ENCODE data around the gene COL20A1.
"Not testable (repeated sequence)": the region's sequence is repeated elsewhere in the genome, so short reads cannot be mapped to it uniquely, and the experiment has no call there.

COL20A1 gene

DNA sequence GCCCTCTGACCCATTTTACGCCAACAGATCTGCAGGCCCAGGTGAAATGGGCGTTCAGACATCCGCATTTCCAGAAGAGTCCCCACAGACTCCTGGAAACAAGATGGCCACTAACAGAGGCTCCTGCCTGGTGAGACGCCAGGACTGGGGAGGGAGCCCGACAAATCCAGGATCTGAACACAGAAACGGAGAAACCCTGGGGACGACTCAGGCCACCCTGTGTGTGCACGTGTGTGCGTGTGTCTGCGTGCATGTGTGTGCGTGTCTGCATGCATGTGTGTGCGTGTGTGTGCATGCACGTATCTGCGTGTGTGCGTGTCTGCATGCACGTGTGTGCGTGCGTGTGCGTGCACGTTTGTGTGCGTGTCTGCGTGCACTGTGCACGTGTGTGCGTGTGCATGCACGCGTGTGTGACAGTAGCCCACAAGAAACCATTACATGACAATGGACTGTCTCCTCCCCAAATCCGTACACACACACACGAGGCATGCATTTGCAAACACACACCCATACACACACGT is 43.3 kb downstream of the COL20A1 start:
- no peak for DNase-seq

DNA sequence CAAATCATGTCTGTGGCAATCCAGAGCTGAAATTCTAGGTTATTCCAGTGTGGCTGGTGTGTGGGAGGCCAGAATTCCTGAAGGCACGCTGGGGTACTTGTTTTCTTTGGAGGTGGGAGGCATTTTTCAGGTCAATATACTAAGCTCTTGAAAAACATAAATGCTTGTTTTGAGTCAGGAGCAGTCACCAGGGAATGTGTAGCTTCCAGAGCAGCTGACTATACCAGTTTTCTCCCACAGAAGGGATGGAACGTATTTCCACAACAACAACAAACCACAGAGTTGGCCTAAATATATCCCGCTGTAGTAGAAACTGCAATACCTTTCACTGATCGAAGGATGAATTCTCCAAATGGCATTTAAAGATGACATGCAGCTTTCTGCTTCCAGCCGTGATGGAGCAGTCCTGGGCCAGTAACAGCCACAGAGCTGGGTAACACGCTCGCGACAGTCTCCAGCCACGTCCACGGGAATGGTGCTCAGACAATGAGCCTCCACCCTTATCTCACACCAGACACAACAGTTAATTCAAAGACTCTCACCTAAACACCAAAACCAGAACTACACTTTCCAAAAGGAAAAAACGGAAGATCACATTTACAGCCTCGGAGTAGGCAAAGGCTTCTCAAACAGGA is 44.9 kb downstream of the COL20A1 start:
- no peak for DNase-seq

DNA sequence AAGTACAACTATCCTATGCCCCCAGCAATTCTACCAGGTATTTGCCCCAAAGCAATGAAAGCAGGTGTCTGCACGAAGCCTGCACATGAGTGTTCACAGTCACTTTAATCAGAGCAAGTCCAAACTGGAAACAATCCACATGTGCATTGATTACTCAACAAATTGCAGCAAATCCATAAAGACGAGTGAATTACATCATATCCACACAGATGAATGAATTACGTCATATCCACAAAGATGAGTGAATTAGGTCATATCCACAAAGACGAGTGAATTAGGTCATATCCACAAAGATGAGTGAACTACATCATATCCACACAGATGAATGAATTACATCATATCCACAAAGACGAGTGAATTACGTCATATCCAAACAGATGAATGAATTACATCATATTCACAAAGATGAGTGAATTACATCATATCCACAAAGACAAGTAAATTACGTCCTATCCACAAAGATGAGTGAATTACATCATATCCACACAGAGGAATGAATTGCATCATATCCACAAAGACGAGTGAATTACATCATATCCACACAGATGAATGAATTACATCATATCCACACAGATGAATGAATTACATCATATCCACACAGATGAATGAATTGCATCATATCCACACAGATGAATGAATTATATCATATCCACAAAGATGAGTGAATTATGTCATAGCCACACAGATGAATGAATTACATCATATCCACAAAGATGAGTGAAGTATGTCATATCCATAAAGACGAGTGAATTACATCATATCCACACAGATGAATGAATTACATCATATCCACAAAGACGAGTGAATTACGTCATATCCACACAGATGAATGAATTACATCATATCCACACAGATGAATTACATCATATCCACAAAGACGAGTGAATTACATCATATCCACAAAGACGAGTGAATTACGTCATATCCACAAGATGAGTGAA is 46.4 kb downstream of the COL20A1 start:
- DNase-seq: not testable (repeated sequence)

DNA sequence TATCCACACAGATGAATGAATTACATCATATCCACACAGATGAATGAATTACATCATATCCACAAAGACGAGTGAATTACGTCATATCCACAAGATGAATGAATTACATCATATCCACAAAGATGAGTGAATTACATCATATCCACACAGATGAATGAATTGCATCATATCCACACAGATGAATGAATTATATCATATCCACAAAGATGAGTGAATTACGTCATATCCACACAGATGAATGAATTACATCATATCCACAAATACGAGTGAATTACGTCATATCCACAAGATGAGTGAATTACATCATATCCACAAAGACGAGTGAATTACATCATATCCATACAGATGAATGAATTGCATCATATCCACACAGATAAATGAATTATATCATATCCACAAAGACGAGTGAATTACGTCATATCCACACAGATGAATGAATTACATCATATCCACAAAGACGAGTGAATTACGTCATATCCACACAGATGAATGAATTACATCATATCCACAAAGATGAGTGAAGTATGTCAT is 47.2 kb downstream of the COL20A1 start:
- DNase-seq: not testable (repeated sequence)

DNA sequence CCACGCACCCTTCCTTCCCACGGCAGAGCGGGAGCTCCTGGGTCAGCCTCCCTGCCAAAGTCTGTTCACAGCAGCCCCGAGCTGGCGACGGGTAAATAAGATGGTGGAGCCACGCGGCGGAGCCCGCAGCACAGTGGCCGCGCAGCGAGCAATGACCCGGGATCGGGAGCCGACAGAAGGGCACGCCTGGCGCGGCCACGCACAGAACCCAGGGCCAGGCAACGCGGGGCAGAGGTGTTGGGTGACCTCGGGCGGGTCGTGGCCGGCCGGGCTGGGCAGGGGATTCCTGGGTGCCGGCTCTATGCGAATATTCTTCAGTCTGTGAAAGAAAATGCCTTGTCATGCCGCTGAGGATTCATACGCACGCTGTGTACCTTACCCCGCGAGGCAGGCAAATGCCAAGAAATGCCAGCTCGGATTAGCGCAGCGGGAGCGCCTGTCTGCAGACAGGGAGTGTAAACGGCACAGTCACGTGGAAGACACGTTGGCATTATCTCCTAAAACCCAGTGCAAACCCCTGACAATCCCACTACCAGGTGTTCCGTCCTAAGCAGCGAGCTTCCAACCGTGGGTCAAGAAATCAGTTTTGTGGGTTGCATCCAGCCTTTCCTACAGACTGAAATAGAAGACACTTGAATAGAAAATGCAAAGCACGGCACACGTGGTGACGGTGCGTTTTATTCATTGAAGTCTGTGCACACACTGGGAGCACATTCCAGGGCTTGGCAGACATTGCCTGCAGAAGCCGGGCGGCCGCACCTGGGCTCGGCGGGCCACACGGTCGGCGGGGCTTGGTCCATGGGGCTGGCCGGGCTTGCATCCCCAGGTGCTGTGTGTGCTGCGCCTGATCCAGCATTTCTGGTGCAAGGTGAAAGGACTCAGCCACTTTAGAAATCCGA is 49.8 kb downstream of the COL20A1 start:
- no peak for DNase-seq

DNA sequence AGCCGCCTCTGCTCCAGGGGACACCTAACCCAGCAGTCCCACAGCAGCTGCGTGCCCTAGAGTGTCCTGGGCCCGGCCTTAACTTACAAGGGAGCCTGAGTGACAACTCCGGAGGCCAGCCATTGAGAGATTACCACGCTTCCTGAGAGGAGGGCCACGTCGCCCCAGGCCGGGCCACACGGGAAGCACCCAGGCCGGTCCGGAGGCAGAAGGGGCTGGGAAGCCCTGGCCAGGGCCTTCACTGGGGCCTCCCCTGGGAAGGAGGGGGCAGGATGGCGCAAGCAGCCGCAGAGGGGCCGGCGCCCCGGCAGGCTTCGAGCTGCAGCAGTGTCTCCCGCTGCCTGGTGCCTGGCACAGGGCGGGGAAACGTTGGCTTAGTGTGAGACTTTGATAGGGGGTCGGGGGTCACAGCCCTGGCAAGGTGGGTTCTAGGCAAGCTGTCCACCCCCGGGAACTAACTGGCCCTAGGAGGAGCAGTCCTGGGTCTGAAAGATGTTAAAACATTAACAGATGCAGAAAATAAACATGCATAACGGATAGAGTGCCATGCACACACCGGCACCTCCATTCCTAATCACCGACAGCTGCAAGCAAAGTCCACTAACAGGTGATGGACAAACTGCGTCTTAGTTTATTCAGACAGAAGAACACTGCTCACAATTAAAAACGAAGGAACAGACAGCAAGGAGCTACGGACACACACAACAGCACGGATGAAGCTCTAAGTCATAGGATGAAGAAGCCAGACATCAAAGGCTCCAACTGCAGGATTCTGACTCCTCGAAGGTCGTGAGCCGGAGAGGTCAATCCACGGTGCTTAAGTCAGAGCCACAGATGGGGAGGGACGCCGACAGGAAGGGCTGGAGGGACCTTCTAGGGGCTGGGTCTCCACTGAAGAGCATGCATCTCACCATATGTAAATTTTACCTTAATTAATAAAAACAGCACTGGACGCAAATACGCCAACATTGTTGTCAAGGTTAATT is 50.8 kb downstream of the COL20A1 start:
- no peak for DNase-seq

DNA sequence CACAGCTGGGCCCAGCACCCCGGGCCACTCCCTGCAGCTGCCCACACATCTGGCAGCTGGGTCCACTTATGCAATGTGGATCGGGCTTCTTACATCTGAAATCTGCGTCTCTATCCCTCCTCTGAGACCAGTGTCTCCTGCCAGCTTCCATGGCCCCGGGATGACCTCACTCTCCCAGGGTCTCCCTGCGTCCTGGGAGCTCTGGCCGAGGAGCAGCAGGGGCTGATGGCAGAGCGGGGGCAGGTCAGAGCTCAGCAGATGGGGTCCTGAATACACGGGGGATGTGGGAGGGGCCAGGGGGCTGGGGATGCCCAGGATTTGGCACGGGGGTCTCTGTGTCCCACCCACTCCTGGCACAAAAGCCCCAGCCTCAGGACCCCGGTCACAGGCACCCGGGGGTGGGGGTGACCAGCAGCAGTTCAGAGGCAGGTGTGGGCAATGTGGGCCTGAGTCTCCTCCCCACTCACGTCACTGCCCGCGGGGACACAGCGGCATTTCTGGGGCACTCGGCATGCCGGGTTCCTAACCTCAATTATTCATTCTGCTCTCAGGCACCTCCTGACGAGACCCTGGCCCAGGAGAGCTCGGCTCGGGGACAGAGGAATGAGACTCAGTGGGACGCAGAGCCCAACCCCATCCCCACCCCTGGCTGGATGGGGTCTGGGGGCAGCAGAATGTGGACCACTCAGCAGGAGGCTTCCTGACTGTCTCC is 51.8 kb downstream of the COL20A1 start:
- DNase-seq: no peak

DNA sequence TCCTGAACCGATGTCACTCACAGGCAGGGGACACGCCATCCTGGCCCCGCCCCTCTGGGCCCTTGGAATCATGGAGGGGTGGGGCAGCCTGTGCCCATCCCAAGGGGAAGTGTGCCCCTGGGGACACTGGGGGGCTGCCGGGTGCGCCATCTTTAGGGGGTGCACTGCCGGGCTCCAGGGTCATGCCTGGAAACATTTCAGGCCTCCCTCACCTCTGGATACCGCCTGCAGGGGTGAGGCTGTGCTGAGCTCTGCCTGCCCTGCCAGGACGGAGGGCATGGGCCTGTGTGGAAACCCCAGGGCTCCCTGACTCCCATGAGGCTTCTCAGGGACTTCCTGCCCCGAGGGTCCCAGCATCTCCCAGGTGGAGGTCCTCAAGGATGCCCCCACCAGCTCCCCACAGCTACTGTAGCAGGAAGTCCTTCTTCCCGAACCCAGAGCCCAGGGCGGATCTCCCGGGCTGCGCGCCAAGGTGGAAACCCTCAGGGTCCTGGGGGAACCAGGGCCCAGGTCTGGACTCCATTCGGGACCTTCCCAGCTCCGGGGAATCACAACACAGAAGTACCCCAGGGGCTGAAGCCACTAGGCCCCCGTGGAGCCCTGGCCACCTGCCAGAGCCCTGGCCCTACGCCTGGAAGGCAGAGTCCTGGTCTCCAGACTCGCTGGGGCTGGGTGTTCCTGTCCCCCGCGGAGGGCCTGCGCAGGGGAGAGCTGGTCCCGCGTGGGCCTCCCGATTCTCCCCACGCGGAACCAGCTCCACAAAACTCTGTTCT is 52.5 kb downstream of the COL20A1 start:
- DNase-seq: no peak

DNA sequence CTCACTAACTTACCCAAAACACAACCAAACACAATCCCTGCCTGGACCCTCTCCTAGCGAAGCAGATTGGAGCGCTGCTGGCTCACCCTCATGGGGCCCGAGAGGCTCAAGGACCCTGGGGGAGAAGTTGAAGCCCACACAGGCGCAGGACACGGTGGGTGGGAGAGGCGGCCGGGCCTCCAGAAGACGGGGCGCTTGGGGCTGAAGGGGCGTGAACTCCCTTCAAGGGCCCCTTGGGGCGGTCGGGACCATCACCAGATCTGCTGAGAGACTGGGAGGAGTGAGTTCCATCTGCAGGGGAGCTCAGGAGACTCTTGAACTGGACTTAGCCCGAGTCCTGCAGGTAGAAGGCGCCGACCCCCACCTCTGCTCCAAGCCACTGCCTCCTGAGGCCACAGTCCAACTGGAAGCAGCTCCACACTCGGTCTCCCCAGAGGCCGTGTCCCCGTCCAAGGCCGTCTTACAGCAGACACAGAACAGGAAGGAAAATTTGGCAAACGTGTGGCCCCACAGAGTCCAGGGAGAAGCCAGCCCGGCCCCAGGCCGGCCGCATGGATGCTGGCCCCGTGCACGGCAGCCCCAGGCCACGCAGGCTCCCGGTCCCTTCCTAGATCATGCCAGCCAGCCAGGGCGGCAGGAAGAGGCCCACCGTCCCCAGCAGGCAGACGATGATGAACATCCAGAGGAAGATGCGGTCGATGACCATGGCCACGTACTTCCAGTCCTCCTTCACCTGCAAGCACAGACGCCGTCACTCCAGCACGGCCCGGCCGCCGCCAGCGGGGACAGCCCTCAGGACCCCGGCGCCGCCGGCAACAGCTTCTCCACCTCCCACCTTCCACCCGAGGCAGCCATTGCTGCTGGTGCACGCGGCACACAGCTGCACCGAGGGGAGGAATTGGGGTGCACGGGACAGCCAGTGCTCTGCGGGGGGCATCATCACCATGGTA is 53.4 kb downstream of the COL20A1 start:
- no peak for DNase-seq

DNA sequence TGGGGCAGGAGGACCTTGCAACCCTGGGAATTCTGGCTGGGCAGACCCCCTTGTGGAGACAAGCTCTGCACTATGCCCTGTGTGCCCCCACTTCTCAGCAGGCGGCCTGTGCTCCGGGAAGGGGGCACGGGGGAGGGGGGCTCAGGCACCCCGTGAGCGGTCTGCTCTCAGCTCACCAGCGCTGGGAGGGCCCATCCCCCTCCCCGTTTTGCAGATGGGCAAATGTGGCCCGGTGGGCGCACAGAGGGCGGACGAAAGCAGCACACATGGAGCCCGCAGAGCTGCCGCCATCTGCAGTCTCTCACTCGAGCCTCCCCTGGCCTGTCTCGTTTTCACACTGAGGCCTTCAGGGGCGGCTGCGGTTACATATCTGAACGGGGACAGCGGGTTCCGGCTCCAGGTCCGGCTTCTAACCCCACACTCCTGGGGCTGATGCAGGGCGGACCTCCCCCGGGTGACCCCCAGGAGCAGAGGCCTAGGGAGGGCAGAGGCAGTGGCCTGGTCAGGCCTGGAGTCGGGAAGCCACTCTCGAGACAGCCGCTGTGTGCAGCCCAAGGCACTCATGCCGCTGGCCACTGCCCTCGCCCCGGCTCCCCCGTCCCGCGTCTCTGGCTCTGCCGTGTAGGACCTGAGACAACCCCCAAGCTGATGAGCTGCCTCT is 54.2 kb downstream of the COL20A1 start:
- DNase-seq: no peak

DNA sequence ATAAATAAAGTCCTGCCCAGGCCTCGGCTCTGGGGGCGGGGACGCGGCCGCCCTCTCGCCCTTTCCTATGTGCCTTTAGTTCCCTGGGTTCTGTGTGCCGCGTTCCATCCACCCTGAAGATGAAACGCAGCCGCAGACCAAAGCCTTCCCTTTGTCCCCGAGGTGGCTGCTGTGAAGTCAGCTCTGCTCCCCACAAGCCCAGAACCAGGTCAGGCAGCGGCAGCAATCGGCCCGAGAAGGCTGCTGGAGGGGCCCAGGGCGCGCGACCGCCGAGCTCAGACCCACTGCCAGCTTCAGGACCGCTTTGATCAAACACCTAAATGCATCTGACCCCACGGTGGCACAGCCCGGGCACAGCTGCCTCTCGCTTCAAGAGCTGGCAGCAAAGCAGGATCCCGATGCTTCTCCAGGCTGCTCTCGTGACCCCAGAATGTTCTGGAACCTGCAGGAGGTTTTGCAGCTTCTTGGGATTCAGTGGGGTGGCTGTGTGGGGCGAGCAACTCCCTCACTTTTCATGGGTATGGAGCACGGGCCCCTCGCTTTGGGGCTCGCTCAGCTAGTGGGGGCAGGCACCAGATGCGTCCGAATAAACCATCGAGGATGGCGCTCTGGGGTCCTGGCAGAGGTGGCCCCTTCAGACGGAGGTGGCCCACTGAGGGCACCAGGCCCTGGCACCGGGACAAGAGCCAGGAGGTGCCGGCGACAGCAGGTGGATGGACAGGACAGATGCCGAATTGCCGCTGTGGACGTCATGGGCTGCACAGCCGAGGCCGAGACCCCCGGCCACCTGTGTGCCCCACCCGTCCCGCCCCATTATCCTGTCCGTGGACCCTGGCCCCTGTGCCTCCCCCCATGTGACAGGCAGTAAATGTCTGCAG is 55.2 kb downstream of the COL20A1 start:
- no peak for DNase-seq

DNA sequence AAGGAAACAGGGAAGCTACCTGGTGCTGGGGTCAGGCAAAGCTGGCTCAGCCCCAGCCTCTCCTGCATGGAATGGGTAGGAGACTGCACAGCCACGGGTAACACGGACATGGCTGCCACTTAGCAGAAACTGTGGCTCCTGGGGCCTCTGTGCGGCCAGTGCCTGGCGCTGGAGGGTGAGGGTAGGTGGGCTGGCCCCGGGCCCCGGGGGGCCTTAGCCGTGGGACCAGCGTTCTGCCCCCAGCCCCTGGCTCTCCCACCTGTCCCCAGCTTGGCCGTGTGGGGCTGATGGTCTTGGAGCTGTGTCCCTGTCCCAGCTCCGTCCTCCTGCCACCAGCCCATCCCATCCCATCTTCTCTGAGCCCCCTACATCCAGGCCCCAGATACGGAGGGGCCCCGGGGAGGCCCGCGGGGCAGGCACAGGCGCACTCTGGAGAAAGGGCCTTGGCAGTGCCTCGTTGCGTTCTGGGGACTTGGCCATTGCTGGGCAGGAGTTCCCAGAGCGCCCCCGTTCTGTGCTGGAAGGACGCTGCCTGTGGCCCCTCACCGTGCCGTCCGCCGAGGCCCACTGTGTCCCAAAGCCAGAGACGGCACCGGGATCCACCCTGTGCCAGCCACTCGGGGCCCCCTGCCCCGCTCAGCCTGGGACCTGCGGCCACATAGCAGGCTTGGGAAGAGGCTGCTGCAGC is 56.0 kb downstream of the COL20A1 start:
- DNase-seq: no peak

DNA sequence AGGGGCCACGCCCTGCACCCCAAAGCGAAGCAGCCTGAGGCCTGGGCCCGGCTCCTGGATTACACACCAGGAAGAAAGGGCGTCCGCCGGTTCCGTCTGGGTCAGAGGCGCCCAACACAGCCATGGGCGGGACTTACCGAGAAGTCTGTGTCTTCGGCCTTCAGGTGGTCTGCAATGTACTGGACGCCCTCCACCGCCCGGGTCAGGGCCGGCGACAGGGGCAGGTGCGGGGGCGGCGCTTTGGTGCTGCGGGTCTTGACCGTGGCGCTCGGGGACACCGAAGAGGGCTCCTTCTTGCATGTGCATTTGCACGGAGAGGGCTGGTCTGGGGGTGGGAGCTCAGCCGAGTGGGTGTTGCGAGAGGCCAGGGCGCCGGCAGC is 56.5 kb downstream of the COL20A1 start:
- no peak for DNase-seq

DNA sequence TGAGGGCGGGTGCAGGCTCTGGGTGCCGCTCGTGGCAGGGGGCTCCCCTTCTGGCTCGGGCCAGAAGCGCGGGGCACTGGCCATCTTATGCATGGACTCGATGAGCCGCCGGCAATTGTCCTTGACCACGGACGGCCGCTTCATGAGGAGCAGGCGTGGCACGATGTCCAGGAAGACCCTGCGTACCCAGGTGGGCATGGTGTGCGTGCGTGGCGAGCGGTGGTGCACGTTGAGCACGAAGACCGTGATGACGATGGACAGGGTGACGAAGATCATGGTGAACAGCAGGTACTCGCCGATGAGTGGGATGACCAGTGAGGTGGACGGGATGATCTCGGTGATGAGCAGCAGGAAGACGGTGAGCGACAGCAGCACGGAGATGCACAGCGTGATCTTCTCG is 57.2 kb downstream of the COL20A1 start:
- DNase-seq: no peak

DNA sequence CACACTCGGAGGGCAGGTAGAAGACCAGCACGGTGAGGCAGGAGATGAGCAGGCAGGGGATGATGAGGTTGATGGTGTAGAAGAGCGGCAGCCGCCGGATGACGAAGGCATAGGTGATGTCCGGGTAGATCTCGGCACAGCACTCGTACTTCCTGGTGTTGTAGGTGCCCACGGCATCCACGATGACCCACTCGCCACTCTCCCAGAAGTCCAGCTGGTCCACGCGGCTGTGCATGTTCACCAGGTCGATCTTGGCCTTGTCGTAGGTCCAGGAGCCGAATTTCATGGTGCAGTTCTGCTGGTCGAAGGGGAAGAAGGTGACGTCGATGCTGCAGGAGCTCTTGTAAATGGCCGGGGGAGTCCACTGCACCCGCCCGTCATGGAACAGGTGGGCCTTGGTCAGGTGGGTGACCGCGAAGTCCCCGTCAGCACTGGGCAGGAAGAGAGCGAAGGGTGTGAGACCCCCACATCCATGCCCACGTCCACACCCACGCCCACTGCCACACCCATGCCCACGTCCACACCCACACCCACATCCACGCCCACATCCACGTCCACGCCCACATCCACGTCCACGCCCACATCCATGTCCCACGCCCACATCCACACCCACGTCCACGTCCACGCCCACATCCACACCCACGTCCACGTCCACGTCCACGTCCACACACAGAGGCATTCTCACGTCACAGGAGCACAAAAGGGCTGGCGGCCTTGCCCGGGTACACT is 57.8 kb downstream of the COL20A1 start:
- no peak for DNase-seq

DNA sequence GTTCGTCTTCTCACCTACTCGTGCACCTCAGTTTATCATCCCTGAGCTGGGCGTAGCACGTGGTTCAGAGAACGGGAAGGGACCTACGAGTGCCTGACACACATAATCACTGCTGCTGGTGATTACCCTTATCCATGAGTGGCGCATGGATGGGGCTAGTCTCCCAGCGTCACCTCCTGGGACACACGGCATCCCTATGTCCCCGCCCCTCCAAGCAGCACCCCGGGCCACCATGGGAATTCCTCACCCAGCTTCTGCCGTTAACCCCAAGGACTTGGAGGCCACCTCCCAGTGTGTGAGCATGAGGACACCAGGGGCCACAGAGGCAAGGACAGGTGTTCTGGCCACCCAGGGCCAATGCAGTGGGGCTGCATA is 58.3 kb downstream of the COL20A1 start:
- DNase-seq: no peak
